Measurements from ENCODE around the gene SORCS1.

- TF ChIP-seq CTCF (conservative IDR thresholded peaks at IDR 0.05; ENCODE audit: low read depth, low read length) (no peak), EZH2 (IDR thresholded peaks at IDR 0.05; ENCODE audit: low read length, unreplicated experiment) (no peak), EZH2phosphoT487 (IDR thresholded peaks at IDR 0.05; ENCODE audit: borderline replicate concordance, low read length) (no peak)
Observed at GRCh38 chr10:106857213-106857612, 307.3 kb downstream of the SORCS1 start.
